OCI-LY7 (cell line): ENCODE results near the gene SNN.

Experiments used
- EZH2phosphoT487 ChIP-seq: fragments of 200-600 bp; sonication (generic); IDR thresholded peaks from 2 replicates; pipeline ENCODE4 v1.6.1; 2018; ENCODE audit warnings: low read depth, borderline replicate concordance, mild to moderate bottlenecking, mixed run types, antibody characterized with exemption, low read length, moderate library complexity, mixed read lengths
- TF ChIP-seq, protein P1 (sequence below): fragments of 200-600 bp; sonication (generic); conservative IDR thresholded peaks from 2 replicates; pipeline ENCODE4 v1.5.1; 2014; ENCODE audit warnings: mild to moderate bottlenecking, antibody characterized with exemption, low read length, moderate library complexity, mixed read lengths

DNA sequence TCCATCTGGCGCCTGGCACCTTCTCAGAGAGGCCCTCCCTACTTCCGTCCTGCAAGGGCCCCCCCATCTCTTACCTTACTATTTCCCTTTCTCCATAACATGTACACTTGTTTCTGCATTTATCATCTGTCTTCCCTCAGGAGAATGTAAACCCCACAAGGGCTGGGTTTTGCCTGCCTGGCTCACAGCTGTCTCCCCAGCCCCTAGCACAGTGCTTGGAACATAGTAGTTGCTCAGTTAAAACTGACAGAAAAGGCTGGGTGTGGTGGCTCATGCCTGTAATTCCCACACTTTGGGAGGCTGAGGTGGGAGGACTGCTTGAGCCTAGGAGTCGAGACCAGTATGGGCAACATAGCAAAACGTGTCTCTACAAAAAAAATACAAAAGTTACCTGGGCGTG, 5.7 kb upstream of the SNN start:
- TF ChIP-seq, protein P1, sequence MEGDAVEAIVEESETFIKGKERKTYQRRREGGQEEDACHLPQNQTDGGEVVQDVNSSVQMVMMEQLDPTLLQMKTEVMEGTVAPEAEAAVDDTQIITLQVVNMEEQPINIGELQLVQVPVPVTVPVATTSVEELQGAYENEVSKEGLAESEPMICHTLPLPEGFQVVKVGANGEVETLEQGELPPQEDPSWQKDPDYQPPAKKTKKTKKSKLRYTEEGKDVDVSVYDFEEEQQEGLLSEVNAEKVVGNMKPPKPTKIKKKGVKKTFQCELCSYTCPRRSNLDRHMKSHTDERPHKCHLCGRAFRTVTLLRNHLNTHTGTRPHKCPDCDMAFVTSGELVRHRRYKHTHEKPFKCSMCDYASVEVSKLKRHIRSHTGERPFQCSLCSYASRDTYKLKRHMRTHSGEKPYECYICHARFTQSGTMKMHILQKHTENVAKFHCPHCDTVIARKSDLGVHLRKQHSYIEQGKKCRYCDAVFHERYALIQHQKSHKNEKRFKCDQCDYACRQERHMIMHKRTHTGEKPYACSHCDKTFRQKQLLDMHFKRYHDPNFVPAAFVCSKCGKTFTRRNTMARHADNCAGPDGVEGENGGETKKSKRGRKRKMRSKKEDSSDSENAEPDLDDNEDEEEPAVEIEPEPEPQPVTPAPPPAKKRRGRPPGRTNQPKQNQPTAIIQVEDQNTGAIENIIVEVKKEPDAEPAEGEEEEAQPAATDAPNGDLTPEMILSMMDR, result no peak
- TF ChIP-seq EZH2phosphoT487, result no peak
